SU-DHL-6 (cell line): ENCODE data around the gene ADAMTS12.

Source experiments
- CTCF ChIP-seq: fragments of 200-600 bp; sonication (generic); IDR thresholded peaks from one replicate; pipeline ENCODE4 v1.5.1; 2017; ENCODE audit warnings: antibody characterized with exemption, mild to moderate bottlenecking, low read length, moderate library complexity; ENCODE audit not compliant: insufficient read depth, poor library complexity, severe bottlenecking
- EZH2phosphoT487 ChIP-seq: fragments of 200-600 bp; sonication (generic), shearing (Covaris generic); conservative IDR thresholded peaks from 2 replicates; pipeline ENCODE4 v1.6.1; 2018; ENCODE audit warnings: mild to moderate bottlenecking, antibody characterized with exemption, low read length, moderate library complexity, mixed read lengths

- no peak for TF ChIP-seq CTCF
- no peak for TF ChIP-seq EZH2phosphoT487
Measured at GRCh38 chr5:33925278-33925677, 33.5 kb upstream of the ADAMTS12 start.
